Pancreas (tissue), 10 donors: ENCODE data around the gene SH3BP2. TPM values are rescaled to one million over a fixed set of nuclear protein-coding genes. Genes with fewer than 3 reads are reported as not detected.

Experiments used
- ATAC-seq, 4 donors: fragments of 200-7000 bp; cut with Tn5 transposase; one replicate each; pipeline versions ENCODE4 v1.8.0 to v1.9.1; 2020; ENCODE audit warnings: mild to moderate bottlenecking in 4 of 4, moderate library complexity in 4 of 4
- DNase-seq, 6 donors: peaks; one replicate each; pipeline ENCODE4 v3.0.0-alpha.2; 2020
- FAIRE-seq: peaks from 2 replicates; lab custom pipeline; 2012; peaks lifted over from hg19 to GRCh38; lab: Jason Lieb, UNC
- H3K27ac ChIP-seq, 4 donors: fragments of 200-600 bp; sonication (generic); 1 replicate in 3 of 4; 2 replicates in 1 of 4; pipeline versions ENCODE4 v1.5.0 to v1.8.0; 2020
- H3K27me3 ChIP-seq, 4 donors: fragments of 200-600 bp; one replicate each; pipeline ENCODE4 v1.8.0; 2021
- H3K36me3 ChIP-seq, 3 donors: fragments of 200-600 bp; sonication (generic) in 1 of 3; one replicate each; pipeline versions ENCODE4 v1.5.0 to v1.8.0; 2020 to 2021
- H3K4me1 ChIP-seq, 3 donors: fragments of 200-600 bp; one replicate each; pipeline ENCODE4 v1.8.0; 2021
- H3K4me3 ChIP-seq, 4 donors: fragments of 200-600 bp; sonication (generic) in 2 of 4; one replicate each; pipeline versions ENCODE4 v1.5.0 to v1.8.0; 2020 to 2021
- H3K9me3 ChIP-seq, 4 donors: fragments of 200-600 bp; one replicate each; pipeline ENCODE4 v1.8.0; 2021
- CTCF ChIP-seq, 4 donors: fragments of 200-600 bp; sonication (generic) in 3 of 4; IDR thresholded peaks; one replicate each; pipeline versions ENCODE4 v1.5.0 to v1.8.0; 2021; ENCODE audit warnings: antibody characterized with exemption in 4 of 4
- WGBS, 2 donors: extraction: QIAGEN DNeasy Blood & Tissue Kit; methylation state at CpG; one replicate each; pipeline ENCODE4 v1.1.7; 2013; 5-methylcytosine and 5-hydroxymethylcytosine counted together
- intact Hi-C, 3 donors: fragments of 100-400 bp; cut with DNase I; formaldehyde crosslinking; loops; one replicate each; pipeline versions ENCODE4 v1.11.1 to v1.14.2; 2022
- polyA plus RNA-seq, 2 donors: library from polyadenylated mRNA; stranded (reverse); fragments of 200-250 nt; gene quantifications; one replicate each; pipeline ENCODE4 v1.2.3, GENCODE V29; 2013
- total RNA-seq, 6 donors: library from RNA; stranded (reverse); fragmentation: NEBNext Ultra II Directional in 4 of 6; extraction: Animal tissue kit (Norgen Biotek cat#: 25700) in 4 of 6; gene quantifications; one replicate each; pipeline versions ENCODE4 v1.2.1 to v1.2.4, GENCODE V29; 2021 to 2023
- donor health status: healthy with polysubstance abuse.
- donor health status: DM: no; HTN: no; CAD: no; lungs with moderate emphysema.
- donor health status: DM: no; HTN: no; CAD: no.
- donor health status: control.
- donor health status: control.
- donor health status: Bipolar disorder and iron deficiency.
- donor health status: DM: yes; HTN: yes; CAD: no.
- donor health status: DM: no; HTN: no; CAD: no.
- donor health status: DM: no; HTN: no; CAD: no.
- donor health status: DM: yes; HTN: yes; CAD: no.

Gene SH3BP2
- total and polyA plus RNA-seq, 8 donors = 12.3 to 56.5 (median 27.0) TPM

GRCh38 chr4:2867758-2868491 lies 75.0 kb downstream of the SH3BP2 start:
- H3K4me1 ChIP-seq = peaks cover 38 to 66% (median 65%) of the 10 kb centered on the region in 3 donors
- peak overlapping the region in 3 of 4 donors; percentile 42 to 64 (median 50) for H3K27ac ChIP-seq
- H3K36me3 ChIP-seq = no peaks in the 10 kb centered on the region
- ATAC-seq (peak; percentile 66 to 80 (median 74)), FAIRE-seq (no peak), DNase-seq (peak in 3 of 6 donors; percentile 24 to 39 (median 26))
- TF ChIP-seq CTCF (IDR thresholded peaks at IDR 0.05) = no peak
- intact Hi-C loops = no loop called here
- H3K27me3 ChIP-seq = no peaks in the 10 kb centered on the region
- peak overlapping the region in 1 of 4 donors; percentile 19 for H3K4me3 ChIP-seq
- H3K9me3 ChIP-seq = no peaks in the 10 kb centered on the region
- 14 to 17% methylated on average over 10 of the region's 10 CpGs for WGBS, 2 donors

- 52 to 58% methylated on average over 12 of the region's 12 CpGs for WGBS, 2 donors
- H3K27me3 ChIP-seq = no peaks in the 10 kb centered on the region
- intact Hi-C loops = no loop called here
- peak overlapping the region; percentile 20 to 64 (median 46) for H3K27ac ChIP-seq
- H3K9me3 ChIP-seq = no peaks in the 10 kb centered on the region
- peak overlapping the region in 1 of 4 donors; percentile 19 for H3K4me3 ChIP-seq
- ATAC-seq (peak; percentile 30 to 68 (median 58)), FAIRE-seq (no peak), DNase-seq (no peak)
- H3K36me3 ChIP-seq = no peaks in the 10 kb centered on the region
- peaks cover 38 to 73% (median 63%) of the 10 kb centered on the region in 3 donors for H3K4me1 ChIP-seq
- no peak for TF ChIP-seq CTCF (IDR thresholded peaks at IDR 0.05)
Observed at GRCh38 chr4:2868877-2869487, 76.1 kb downstream of the SH3BP2 start.

- 23 to 29% methylated on average over 6 of the region's 6 CpGs for WGBS, 2 donors
- Histone ChIP-seq H3K4me3 (no peak overlapping the region), H3K4me1 (peaks cover 33 to 68% (median 57%) of the 10 kb centered on the region in 3 donors), H3K27me3 (no peaks in the 10 kb centered on the region), H3K36me3 (no peaks in the 10 kb centered on the region), H3K9me3 (no peaks in the 10 kb centered on the region), H3K27ac (peak overlapping the region in 2 of 4 donors; percentile 42 to 64)
- intact Hi-C loops = no loop called here
- no peak for DNase-seq
- TF ChIP-seq CTCF (IDR thresholded peaks at IDR 0.05) = no peak
- no peak for FAIRE-seq
- ATAC-seq = peak in 1 of 4 donors; percentile 17
Observed at GRCh38 chr4:2869659-2870058, 76.8 kb downstream of the SH3BP2 start.

- no peak overlapping the region for H3K4me3 ChIP-seq
- no peaks in the 10 kb centered on the region for H3K9me3 ChIP-seq
- no peaks in the 10 kb centered on the region for H3K27me3 ChIP-seq
- H3K27ac ChIP-seq = peak overlapping the region in 2 of 4 donors; percentile 42 to 64
- peaks cover 32 to 64% (median 53%) of the 10 kb centered on the region in 3 donors for H3K4me1 ChIP-seq
- no peak for TF ChIP-seq CTCF (IDR thresholded peaks at IDR 0.05)
- intact Hi-C loops = no loop called here
- FAIRE-seq = no peak
- WGBS, 2 donors = 16 to 18% methylated on average over 2 of the region's 2 CpGs
- no peak for DNase-seq
- peak in 2 of 4 donors; percentile 14 to 27 for ATAC-seq
- H3K36me3 ChIP-seq = no peaks in the 10 kb centered on the region
Observed at GRCh38 chr4:2870082-2870481, 77.2 kb downstream of the SH3BP2 start.
